Ishikawa (cell line): ENCODE data around the gene GABRG3.

Experiments
- CEBPB ChIP-seq: IDR thresholded peaks from 2 replicates; pipeline ENCODE4 v1.6.1; 2012
- CREB1 ChIP-seq: IDR thresholded peaks from 2 replicates; pipeline ENCODE4 v1.6.1; 2012; ENCODE audit warnings: low read depth
- EGR1 ChIP-seq: IDR thresholded peaks from 2 replicates; pipeline ENCODE4 v1.6.1; 2012
- EP300 ChIP-seq: IDR thresholded peaks from 2 replicates; pipeline ENCODE4 v1.6.1; 2012; ENCODE audit warnings: borderline replicate concordance
- FOXM1 ChIP-seq: IDR thresholded peaks from 2 replicates; pipeline ENCODE4 v1.6.1; 2012; ENCODE audit warnings: low read depth, borderline replicate concordance
- NFIC ChIP-seq: IDR thresholded peaks from 2 replicates; pipeline ENCODE4 v1.6.1; 2012
- RAD21 ChIP-seq: IDR thresholded peaks from 2 replicates; pipeline ENCODE4 v1.6.1; 2012; ENCODE audit warnings: low read depth
- TAF1 ChIP-seq: IDR thresholded peaks from 2 replicates; pipeline ENCODE4 v1.6.1; 2012; ENCODE audit warnings: low read depth, mild to moderate bottlenecking
- TCF12 ChIP-seq: IDR thresholded peaks from 2 replicates; pipeline ENCODE4 v1.6.1; 2012; ENCODE audit warnings: low read depth
- TEAD4 ChIP-seq: IDR thresholded peaks from 2 replicates; pipeline ENCODE4 v1.6.1; 2012
- USF1 ChIP-seq: IDR thresholded peaks from 2 replicates; pipeline ENCODE4 v1.6.1; 2012
- YY1 ChIP-seq: IDR thresholded peaks from 2 replicates; pipeline ENCODE4 v1.6.1; 2012; ENCODE audit warnings: low read depth
- ZBTB7A ChIP-seq: IDR thresholded peaks from 2 replicates; pipeline ENCODE4 v1.6.1; 2012; ENCODE audit warnings: low read depth
- TF ChIP-seq, protein P1 (sequence below): IDR thresholded peaks from 2 replicates; pipeline ENCODE4 v1.6.1; 2012; ENCODE audit warnings: low read depth, mild to moderate bottlenecking
- TF ChIP-seq, protein P2 (sequence below): IDR thresholded peaks from 2 replicates; pipeline ENCODE4 v1.6.1; 2012

Gene GABRG3

DNA sequence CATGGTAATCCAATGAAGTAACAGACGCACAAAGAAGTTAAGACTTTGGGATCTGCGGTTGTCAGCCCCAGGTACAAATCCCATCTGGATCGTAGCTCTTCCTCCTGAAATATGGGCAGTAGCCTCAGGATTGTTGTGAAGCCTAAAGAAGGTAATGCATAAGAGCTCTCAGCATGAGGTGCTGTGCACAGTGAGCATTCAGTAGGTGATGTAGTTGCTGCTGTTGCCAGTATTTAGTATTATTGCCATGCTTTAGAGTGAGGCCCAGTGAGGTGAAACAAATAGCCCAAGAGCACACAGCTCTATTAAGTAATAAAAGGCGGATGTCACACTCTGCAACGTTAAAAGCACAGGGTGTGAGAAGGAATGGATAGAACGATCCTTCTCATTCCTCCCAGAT lies 225.7 kb downstream of the GABRG3 start:
- TF ChIP-seq CEBPB (no peak), EGR1 (no peak), CREB1 (no peak), USF1 (no peak), YY1 (no peak), NFIC (no peak), ZBTB7A (no peak), EP300 (no peak), TAF1 (no peak), FOXM1 (no peak), TCF12 (no peak), RAD21 (no peak), TEAD4 (no peak)
- TF ChIP-seq, protein P1, sequence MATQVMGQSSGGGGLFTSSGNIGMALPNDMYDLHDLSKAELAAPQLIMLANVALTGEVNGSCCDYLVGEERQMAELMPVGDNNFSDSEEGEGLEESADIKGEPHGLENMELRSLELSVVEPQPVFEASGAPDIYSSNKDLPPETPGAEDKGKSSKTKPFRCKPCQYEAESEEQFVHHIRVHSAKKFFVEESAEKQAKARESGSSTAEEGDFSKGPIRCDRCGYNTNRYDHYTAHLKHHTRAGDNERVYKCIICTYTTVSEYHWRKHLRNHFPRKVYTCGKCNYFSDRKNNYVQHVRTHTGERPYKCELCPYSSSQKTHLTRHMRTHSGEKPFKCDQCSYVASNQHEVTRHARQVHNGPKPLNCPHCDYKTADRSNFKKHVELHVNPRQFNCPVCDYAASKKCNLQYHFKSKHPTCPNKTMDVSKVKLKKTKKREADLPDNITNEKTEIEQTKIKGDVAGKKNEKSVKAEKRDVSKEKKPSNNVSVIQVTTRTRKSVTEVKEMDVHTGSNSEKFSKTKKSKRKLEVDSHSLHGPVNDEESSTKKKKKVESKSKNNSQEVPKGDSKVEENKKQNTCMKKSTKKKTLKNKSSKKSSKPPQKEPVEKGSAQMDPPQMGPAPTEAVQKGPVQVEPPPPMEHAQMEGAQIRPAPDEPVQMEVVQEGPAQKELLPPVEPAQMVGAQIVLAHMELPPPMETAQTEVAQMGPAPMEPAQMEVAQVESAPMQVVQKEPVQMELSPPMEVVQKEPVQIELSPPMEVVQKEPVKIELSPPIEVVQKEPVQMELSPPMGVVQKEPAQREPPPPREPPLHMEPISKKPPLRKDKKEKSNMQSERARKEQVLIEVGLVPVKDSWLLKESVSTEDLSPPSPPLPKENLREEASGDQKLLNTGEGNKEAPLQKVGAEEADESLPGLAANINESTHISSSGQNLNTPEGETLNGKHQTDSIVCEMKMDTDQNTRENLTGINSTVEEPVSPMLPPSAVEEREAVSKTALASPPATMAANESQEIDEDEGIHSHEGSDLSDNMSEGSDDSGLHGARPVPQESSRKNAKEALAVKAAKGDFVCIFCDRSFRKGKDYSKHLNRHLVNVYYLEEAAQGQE: no peak
- TF ChIP-seq, protein P2, sequence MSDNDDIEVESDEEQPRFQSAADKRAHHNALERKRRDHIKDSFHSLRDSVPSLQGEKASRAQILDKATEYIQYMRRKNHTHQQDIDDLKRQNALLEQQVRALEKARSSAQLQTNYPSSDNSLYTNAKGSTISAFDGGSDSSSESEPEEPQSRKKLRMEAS: no peak

- TF ChIP-seq TAF1 (no peak), ZBTB7A (no peak)
Measured at GRCh38 chr15:27201425-27201824, 230.4 kb downstream of the GABRG3 start.

GRCh38 chr15:27210176-27210575 lies 239.2 kb downstream of the GABRG3 start:
- TF ChIP-seq CEBPB (no peak), TAF1 (no peak), TEAD4 (no peak), ZBTB7A (no peak), CREB1 (no peak), EP300 (no peak), TCF12 (no peak), USF1 (no peak), NFIC (no peak), YY1 (no peak), RAD21 (no peak), FOXM1 (no peak), EGR1 (no peak)
- TF ChIP-seq, protein P1: no peak
- TF ChIP-seq, protein P2: no peak

DNA sequence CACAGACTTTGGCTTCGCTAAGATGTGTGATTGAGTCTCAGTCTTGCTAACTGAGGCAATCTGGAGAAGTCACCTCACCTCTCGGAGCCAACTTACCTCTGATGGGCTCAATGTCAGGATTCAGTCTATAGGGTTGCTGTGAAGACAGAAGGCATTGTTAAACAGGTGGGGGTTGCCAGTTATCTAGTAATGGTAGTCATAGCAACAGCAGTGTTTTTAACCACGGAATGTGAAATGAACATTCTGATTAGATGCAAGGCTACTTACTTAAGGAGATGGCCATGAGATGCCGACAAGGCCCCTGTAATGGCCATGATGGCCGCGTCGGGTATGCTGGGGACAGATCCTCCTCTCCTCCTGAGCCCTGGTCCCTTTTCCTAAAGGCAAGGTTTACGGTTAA lies 243.1 kb downstream of the GABRG3 start:
- TF ChIP-seq EGR1 (no peak), USF1 (no peak), CEBPB (no peak), ZBTB7A (no peak), NFIC (no peak), FOXM1 (no peak), TAF1 (no peak), RAD21 (no peak), CREB1 (no peak)
- TF ChIP-seq, protein P1: no peak

DNA sequence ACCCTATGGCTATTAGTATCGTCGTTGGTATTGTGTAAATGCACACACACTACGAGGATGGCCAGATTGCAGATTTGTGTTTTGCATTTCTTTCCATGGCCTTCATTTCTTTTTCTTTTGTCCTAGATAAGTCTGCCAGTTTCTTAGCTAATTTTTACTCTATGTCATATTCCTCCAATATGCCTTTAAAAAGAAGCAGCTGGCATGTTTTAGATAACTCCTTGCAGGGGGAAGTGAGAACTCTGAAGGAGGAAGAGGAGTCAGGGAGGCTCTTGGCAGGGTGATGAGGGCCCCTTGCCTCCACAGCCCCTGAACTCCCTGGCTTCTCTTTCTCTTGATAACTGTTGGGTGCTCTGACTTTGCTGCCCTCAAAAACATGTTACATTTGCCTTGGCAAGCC lies 244.0 kb downstream of the GABRG3 start:
- TF ChIP-seq CREB1 (no peak), CEBPB (no peak), EP300 (no peak), NFIC (no peak), EGR1 (no peak), ZBTB7A (no peak), YY1 (no peak), TEAD4 (no peak), TCF12 (no peak), FOXM1 (no peak), USF1 (no peak)
- TF ChIP-seq, protein P2: no peak
- TF ChIP-seq, protein P1: no peak
